ENCODE data around the gene GRM3. TPM values are rescaled to one million over a fixed set of nuclear protein-coding genes. Genes with fewer than 3 reads are reported as not detected.
"Not testable (repeated sequence)": the region's sequence is repeated elsewhere in the genome, so short reads cannot be mapped to it uniquely, and the experiment has no call there.

GRM3 gene
- total RNA-seq (2014; rRNA removed; shearing (Covaris generic)), result not detected in 2 replicates

DNA sequence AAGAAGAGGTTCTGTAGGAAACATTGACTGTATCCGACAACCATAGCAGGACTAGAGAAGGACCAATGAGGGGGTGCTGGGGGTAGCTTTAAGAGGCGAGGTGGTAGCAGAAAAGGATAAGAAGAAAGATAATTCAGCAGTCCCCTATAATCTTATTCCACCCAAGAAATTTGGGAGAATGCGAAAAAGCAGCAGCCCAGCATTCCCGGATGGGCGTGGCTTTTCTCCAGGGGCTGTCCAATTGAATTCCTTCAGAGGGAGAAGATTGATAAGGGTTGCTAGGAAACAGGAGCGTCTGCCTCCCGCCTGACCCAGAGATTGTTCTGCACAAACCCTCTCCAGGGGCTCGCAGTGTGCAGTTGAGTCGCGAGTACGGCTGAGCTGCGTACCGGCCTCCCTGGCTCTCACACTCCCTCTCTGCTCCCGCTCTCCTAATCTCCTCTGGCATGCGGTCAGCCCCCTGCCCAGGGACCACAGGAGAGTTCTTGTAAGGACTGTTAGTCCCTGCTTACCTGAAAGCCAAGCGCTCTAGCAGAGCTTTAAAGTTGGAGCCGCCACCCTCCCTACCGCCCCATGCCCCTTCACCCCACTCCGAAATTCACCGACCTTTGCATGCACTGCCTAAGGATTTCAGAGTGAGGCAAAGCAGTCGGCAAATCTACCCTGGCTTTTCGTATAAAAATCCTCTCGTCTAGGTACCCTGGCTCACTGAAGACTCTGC, at the start of gene GRM3:
Gene GRM3 (plus strand): TSS at position 349 of the 721 bp plus-strand sequence. CDS start 121,237 bp downstream, outside the sequence.
- no peaks in the 10 kb centered on the region for H3K36me3 ChIP-seq
- peaks cover 18% of the 10 kb centered on the region for H3K27me3 ChIP-seq (replicated peaks)
- H3K4me1 ChIP-seq (replicated peaks), result no peaks in the 10 kb centered on the region
- no peak for DNase-seq (ENCODE audit: low read depth in 1 of 2, low spot score in 2 of 2)
- no peak within 1 kb of the TSS for H3K4me3 ChIP-seq
- H3K9me3 ChIP-seq (replicated peaks), result no peaks in the 10 kb centered on the region
- no peak within 1 kb of the TSS for H3K27ac ChIP-seq

DNA sequence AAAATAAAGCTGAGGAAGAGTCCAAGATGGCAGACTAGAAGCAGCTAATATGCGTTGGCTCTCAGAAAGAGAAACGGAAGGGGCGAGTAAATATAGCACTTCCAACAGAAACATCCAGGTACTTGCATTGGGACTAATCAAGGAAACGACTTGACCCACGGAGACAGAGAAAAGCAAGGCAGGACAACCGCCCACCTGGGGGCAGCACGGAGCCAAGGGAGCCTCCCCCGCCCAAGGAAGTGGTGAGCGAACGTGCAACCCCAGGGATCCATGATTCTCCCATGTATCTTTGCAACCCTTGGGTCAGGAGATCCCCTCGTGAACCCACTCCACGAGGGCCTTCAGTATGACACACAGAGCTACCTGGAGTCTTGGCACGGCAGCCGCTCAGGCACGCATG, 45.4 kb upstream of the GRM3 start:
- no peak overlapping the region for H3K27ac ChIP-seq
- H3K36me3 ChIP-seq, result no peaks in the 10 kb centered on the region
- no peaks in the 10 kb centered on the region for H3K27me3 ChIP-seq (replicated peaks)
- no peak for DNase-seq (ENCODE audit: low read depth in 1 of 2, low spot score in 2 of 2)
- H3K4me1 ChIP-seq (replicated peaks), result no peaks in the 10 kb centered on the region
- no peak overlapping the region for H3K4me3 ChIP-seq
- H3K9me3 ChIP-seq (replicated peaks), result no peaks in the 10 kb centered on the region

DNA sequence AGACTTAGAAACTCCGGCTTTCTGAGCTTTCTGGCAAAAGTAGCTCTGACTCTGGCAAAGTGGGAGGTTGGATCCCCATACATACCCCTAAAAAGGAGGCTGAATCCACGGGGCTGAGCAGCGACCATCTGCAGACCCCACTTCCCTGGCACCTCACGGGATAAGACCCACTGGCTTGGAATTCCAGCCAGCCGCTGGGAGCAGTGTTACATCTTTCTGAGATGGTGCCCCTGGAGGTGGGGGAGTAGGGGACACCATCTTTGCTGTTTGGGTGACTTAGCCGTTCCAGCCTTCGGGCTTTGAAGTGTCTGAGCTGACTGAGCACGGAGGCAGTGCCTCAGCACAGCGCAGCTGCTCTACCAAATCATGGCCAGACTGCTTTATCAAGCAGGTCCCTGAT, 45.0 kb upstream of the GRM3 start:
- H3K4me3 ChIP-seq, result no peak overlapping the region

DNA sequence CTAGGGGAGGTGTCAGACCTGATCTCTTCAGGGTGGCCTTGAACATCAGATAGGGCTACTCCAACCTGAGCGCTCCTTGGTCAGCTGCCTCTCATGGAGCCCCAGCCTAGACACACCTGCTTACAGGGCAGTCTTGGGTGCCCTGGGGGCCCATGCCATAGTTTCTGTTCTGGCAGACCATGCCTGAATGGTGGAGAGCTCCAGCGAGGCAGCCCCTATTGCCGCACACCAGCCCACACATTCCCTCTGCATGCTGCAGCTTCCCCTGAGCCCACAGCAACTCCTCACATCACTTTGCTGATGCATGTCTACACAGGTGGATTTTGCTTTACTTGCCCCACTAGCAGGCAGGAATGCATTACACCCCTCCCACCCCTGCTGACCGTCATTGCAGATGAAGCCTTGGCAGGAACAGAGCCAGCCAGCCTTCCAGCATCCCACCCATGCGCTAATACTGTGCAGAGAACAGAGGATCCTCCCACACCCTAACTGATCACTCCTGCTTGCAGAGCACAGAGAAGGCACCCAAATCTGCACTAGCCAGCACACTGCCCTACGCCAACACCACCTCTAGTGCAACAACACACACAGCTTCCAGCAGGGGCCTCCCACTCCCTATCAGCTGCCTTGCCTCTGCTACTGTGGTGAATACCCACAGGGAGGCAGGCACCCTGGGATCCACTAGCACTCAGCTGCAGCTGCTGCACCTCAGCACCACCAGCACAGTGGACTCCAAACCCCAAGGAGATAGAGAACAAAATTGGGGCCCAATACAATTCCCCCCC, 43.0 kb upstream of the GRM3 start:
- no peaks in the 10 kb centered on the region for H3K27me3 ChIP-seq (replicated peaks)
- no peak overlapping the region for H3K27ac ChIP-seq
- no peaks in the 10 kb centered on the region for H3K9me3 ChIP-seq (replicated peaks)
- no peaks in the 10 kb centered on the region for H3K36me3 ChIP-seq
- H3K4me3 ChIP-seq, result no peak overlapping the region
- no peak for DNase-seq (ENCODE audit: low read depth in 1 of 2, low spot score in 2 of 2)
- H3K4me1 ChIP-seq (replicated peaks), result no peaks in the 10 kb centered on the region

More for the DNA sequence above, 45.0 kb upstream of the GRM3 start:
- Histone ChIP-seq H3K4me1 (replicated peaks) (no peaks in the 10 kb centered on the region), H3K27ac (no peak overlapping the region), H3K36me3 (no peaks in the 10 kb centered on the region), H3K9me3 (replicated peaks) (no peaks in the 10 kb centered on the region), H3K27me3 (replicated peaks) (no peaks in the 10 kb centered on the region)
- DNase-seq (ENCODE audit: low read depth in 1 of 2, low spot score in 2 of 2), result no peak

DNA sequence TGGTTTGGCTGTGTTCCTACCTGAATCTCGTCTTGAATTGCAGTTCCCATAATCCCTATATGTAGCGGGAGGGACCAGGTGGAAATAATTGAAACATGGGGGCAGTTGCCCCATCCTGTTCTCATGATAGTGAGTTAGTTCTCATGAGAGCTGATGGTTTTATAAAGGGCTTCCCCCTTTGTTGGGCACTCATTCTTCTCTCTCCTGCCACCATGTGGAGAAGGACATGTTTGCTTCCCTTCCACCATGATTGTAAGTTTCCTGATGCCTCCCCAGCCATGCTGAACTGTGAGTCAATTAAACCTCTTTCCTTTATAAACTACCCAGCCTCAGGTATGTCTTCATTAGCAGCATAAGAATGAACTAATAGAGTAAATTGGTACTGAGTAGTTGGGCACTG, 28.0 kb upstream of the GRM3 start:
- H3K36me3 ChIP-seq; H3K4me1 ChIP-seq (replicated peaks); H3K27ac ChIP-seq; H3K27me3 ChIP-seq (replicated peaks); H3K9me3 ChIP-seq (replicated peaks); H3K4me3 ChIP-seq; DNase-seq (ENCODE audit: low read depth in 1 of 2, low spot score in 2 of 2): not testable (repeated sequence)

DNA sequence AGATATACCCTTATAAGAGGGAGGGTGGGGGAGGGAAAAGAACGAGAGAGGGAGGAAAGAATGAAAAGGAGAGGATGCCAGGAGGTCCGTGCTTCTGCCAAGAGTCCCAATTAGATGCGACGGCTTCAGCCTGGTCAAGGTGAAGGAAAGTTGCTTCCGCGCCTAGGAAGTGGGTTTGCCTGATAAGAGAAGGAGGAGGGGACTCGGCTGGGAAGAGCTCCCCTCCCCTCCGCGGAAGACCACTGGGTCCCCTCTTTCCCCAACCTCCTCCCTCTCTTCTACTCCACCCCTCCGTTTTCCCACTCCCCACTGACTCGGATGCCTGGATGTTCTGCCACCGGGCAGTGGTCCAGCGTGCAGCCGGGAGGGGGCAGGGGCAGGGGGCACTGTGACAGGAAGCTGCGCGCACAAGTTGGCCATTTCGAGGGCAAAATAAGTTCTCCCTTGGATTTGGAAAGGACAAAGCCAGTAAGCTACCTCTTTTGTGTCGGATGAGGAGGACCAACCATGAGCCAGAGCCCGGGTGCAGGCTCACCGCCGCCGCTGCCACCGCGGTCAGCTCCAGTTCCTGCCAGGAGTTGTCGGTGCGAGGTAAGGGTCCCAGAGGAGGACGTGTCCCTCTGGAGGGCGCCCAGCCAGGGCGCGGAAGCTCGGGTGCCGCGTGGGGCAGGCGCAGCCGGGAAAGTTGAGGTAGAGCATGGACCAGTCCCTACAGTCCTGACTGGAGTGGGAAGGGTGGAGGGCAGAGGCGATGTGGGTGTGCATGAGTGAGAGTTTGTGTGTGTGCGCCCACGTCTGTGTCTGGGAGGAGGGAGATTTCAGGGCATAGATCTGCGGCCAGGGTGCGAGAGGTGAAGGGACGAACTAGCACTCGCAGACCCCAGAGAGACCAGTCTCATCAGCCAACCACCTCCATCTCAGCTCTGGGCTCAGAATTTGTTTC, 844 bp downstream of the GRM3 start:
- DNase-seq (ENCODE audit: low read depth in 1 of 2, low spot score in 2 of 2), result no peak
- H3K4me1 ChIP-seq (replicated peaks), result no peaks in the 10 kb centered on the region
- H3K9me3 ChIP-seq (replicated peaks), result no peaks in the 10 kb centered on the region
- H3K36me3 ChIP-seq, result no peaks in the 10 kb centered on the region
- H3K27me3 ChIP-seq (replicated peaks), result peaks cover 18% of the 10 kb centered on the region
- no peak overlapping the region for H3K27ac ChIP-seq
- no peak overlapping the region for H3K4me3 ChIP-seq

DNA sequence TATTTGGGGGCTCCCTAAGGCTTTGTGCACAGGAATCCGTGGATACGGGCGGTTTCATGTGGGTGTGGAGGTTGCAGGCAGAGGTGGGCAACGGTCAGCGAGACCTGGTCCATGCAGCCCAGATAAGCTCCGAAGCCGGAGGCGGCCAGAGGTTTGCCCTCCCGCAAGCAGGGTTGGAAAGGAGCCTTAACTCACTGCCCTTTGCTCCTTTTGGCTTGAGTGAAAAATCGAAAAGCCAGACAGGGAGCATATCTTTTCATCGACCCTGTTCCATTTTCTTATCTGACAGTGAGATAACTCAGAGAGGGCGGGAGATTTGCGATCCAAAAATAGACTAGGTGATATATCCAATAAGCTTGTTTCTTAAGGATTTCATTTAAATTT, 1.5 kb downstream of the GRM3 start:
- Histone ChIP-seq H3K27me3 (replicated peaks) (peaks cover 18% of the 10 kb centered on the region), H3K9me3 (replicated peaks) (no peaks in the 10 kb centered on the region), H3K4me3 (no peak overlapping the region), H3K36me3 (no peaks in the 10 kb centered on the region), H3K27ac (no peak overlapping the region), H3K4me1 (replicated peaks) (no peaks in the 10 kb centered on the region)
- DNase-seq (ENCODE audit: low read depth in 1 of 2, low spot score in 2 of 2), result no peak

DNA sequence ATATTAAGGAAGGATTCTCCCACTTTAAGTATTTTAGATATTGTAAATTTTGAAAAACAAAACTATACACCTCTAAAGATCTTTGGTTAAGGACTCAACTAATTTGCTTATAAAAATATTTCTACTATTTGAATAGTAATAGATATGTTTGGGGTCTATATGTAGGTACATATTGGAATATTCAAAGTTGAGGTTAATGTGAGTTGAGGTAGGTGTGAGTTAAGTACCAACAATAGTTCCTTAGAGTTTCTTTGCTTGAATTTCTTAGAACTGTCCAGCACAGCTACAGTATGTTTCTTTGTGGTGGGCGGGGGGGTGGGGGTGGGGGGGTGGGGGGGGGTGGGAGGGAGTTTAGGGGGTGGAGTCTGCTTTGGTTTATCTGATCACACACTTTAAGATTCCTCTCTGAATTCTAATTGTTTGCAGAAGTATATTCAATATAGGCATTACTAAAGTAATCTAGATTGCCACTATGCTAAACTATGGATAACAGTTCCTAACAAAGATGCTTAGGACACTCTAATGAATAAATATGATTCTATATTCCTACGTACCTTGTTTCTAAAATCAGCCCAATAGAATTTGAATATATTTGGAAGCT, 2.1 kb downstream of the GRM3 start:
- H3K9me3 ChIP-seq (replicated peaks), result no peaks in the 10 kb centered on the region
- no peak for DNase-seq (ENCODE audit: low read depth in 1 of 2, low spot score in 2 of 2)
- H3K4me1 ChIP-seq (replicated peaks), result no peaks in the 10 kb centered on the region
- H3K27me3 ChIP-seq (replicated peaks), result peaks cover 18% of the 10 kb centered on the region
- H3K36me3 ChIP-seq, result no peaks in the 10 kb centered on the region
- no peak overlapping the region for H3K27ac ChIP-seq
- H3K4me3 ChIP-seq, result no peak overlapping the region

DNA sequence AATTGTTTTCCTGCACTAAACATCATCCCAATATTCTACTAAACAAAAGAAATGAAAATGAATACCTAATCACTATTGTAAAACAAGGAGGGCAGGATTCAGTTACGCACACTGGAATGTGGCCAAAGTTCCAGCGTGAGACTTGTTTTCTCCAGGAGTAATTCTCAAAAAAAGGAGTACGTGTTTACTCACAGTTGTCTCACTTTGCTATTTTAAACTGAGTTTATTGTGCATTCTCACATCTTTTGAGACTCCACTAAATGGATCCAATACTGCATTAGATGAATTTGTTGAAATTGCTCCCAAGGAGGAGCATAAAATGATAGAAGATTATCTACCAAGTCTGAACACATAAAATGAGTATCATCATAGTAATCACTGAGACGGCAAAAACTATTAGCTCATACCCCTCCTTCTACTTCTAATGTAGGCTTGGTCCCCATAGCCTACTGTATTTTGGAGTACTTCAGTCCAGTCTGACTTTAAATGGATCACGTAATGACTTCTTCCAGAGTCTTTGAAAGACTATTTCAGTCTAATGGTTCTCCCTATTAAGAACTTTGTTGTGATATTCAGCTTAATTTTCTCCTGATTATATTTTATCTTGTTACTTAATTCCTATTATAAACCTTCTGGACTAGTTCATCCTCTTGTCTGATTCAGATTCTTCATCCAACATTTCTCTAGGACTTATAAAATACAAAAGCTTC, 3.8 kb downstream of the GRM3 start:
- Histone ChIP-seq H3K4me1 (replicated peaks) (no peaks in the 10 kb centered on the region), H3K27ac (no peak overlapping the region), H3K9me3 (replicated peaks) (no peaks in the 10 kb centered on the region), H3K36me3 (no peaks in the 10 kb centered on the region), H3K27me3 (replicated peaks) (peaks cover 14% of the 10 kb centered on the region), H3K4me3 (no peak overlapping the region)
- DNase-seq (ENCODE audit: low read depth in 1 of 2, low spot score in 2 of 2), result no peak

DNA sequence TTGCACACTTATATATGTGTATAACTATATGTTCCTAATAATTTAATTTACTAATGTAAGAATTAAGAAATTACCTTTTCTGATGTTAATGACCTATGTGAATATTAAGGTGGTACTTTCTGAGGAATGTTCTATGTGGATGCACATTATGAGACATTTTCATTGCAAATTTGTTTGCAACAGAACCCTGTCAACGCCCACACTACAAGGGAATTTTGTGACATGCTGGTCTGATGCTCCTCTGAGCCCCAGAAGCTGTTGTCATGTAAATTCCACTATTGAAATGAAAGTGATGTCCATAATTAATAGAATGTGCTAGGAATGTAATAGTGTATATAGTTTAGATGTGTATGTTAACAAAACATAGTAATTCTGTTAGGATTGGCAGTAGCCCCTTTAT, 4.5 kb downstream of the GRM3 start:
- Histone ChIP-seq H3K27me3 (replicated peaks) (peaks cover 11% of the 10 kb centered on the region), H3K4me1 (replicated peaks) (no peaks in the 10 kb centered on the region), H3K36me3 (no peaks in the 10 kb centered on the region), H3K4me3 (no peak overlapping the region), H3K9me3 (replicated peaks) (no peaks in the 10 kb centered on the region), H3K27ac (no peak overlapping the region)
- DNase-seq (ENCODE audit: low read depth in 1 of 2, low spot score in 2 of 2), result no peak

DNA sequence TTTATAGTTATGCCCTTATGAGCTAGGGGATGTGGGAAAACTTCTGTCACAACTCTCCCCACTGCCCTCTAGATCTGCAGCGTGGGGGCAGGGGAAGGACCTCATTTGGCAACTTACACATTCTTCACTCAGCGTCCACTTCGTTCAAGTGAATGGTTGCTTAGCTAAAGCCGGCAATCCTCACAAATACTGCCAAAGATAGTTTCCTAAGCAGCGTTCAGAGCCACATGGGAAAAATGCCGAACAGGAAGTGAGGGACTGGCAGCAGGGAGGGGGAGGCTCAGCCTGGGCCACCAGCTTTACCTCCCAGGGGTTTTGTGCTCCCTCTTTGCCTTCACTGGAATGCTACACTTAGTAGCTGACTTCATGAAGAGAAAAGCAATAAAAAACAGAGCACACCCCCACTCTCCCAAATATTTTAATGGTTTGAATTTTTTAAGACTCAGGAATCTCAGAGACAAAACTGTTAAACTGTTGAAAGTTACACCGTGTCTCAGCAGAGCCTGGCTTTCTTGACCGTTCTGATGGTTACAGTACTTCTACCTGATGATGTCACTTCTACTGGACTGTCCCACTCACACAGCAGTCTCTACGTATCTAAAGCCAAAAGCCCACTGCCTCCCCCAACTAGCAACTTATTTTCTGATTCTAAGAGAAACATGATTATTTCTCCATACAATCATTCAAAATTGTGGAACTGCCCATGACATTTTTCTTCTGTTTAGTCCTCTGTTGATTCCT, 10.4 kb downstream of the GRM3 start:
- Histone ChIP-seq H3K27ac (no peak overlapping the region), H3K9me3 (replicated peaks) (no peaks in the 10 kb centered on the region), H3K36me3 (no peaks in the 10 kb centered on the region), H3K4me1 (replicated peaks) (no peaks in the 10 kb centered on the region), H3K4me3 (no peak overlapping the region), H3K27me3 (replicated peaks) (0 out of 2 replicates have a peak, but pooled peaks cover 3% of the 10 kb centered on the region)
- DNase-seq (ENCODE audit: low read depth in 1 of 2, low spot score in 2 of 2), result no peak

DNA sequence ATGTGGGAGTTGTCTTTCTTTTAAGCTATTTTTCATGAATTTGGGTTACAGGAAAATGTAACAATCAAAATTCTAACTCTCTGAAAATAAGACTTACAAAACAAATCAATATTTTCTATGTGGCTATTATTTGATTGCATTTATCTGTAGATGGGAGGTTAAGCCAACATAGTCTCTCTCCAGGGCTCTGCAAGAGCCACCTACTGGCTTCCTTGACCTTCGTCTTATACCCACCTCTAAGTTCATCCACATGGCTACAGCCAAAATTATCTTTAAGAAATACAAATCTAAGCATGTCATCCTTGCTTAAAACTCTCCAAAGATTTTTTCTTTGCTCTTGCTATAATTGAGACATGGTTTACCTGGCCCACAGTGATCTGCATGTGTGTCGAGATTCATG, 14.2 kb downstream of the GRM3 start:
- Histone ChIP-seq H3K27me3 (replicated peaks) (0 out of 2 replicates have a peak, but pooled peaks cover 3% of the 10 kb centered on the region), H3K36me3 (no peaks in the 10 kb centered on the region), H3K9me3 (replicated peaks) (no peaks in the 10 kb centered on the region), H3K4me1 (replicated peaks) (no peaks in the 10 kb centered on the region), H3K27ac (no peak overlapping the region), H3K4me3 (no peak overlapping the region)
- no peak for DNase-seq (ENCODE audit: low read depth in 1 of 2, low spot score in 2 of 2)

Measured in SJSA1 (cell line).